Nasal cavity respiratory epithelium epithelial cell of viscerocranial mucosa (primary cell): ENCODE results near the gene OTOG. TPM values are rescaled to one million over a fixed set of nuclear protein-coding genes. Genes with fewer than 3 reads are reported as not detected.

ENCODE experiments used
- total RNA-seq: library from RNA; depleted of rRNA; stranded (reverse); fragments of >200 nt; gene quantifications from 2 replicates; pipeline ENCODE4 v1.2.3, GENCODE V29; 2014

The OTOG gene
- total RNA-seq, result not detected in 2 replicates

GRCh38 chr11:17547051-17547577 is at the start of gene OTOG:
Gene OTOG (plus strand): TSS chr11:17547259. CDS start chr11:17547373, 114 bp downstream.

DNA sequence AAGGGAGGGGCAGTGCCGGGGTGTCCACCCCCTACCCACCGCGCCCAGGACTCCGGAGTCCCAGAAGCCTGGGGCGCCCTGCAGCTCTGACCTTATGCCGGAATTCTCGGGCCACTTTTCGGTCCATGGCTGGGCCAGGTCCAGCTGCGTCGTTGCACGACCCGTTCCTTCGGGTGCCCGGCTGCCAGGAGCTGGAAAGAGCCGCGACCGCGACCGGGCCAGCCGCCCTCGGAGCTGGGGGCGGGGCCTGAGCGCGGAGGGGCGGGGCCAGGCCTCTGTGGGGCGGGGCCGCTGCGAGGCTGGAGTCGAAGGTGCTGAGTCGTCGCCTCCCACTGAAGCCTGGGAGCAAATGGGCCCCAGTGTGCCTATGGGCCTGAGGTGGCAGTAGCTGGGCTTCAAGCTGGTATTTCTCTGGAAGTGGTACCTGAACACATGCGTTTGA is 2.9 kb upstream of the OTOG start, which contains the start of gene USH1C:
Gene USH1C, minus strand, starts transcription at position 236 of the 442 bp plus-strand sequence. Its CDS starts 109 bp downstream, at position 127.

Other genes with a start within 250 kb of the OTOG start
- gene NCR3LG1, start 195.5 kb upstream of the OTOG start, total RNA-seq, result 3.6 and 5.5 TPM in 2 replicates
- 0.36 and 1.0 TPM in 2 replicates for gene KCNJ11, start 158.6 kb upstream of the OTOG start, total RNA-seq
- not detected in 2 replicates for gene ABCC8, start 70.4 kb upstream of the OTOG start, total RNA-seq
- not detected in 2 replicates for gene USH1C, start 2.8 kb upstream of the OTOG start, total RNA-seq
- gene MYOD1, start 172.3 kb downstream of the OTOG start, total RNA-seq, result not detected in 2 replicates
- gene KCNC1, start 187.5 kb downstream of the OTOG start, total RNA-seq, result not detected in 2 replicates